Measurements from ENCODE around the gene KLHL3. TPM values are rescaled to one million over a fixed set of nuclear protein-coding genes. Genes with fewer than 3 reads are reported as not detected.

KLHL3 gene
- total RNA-seq, 1 donor from 2014 or later, result 6.8 TPM

- Histone ChIP-seq H3K9me3 (no peaks in the 10 kb centered on the region), H3K4me1 (no peaks in the 10 kb centered on the region), H3K4me3 (no peak overlapping the region), H3K27me3 (peaks cover 14% of the 10 kb centered on the region), H3K36me3 (no peaks in the 10 kb centered on the region), H3K27ac (no peak overlapping the region)
- TF ChIP-seq CTCF (IDR thresholded peaks at IDR 0.05), result no peak
- no peak for DNase-seq
- no peak for ATAC-seq
- intact Hi-C loops (cut with DNase I), result no loop called here
These were observed 129.5 kb downstream of the KLHL3 start for GRCh38 chr5:137606401-137606800.

- Histone ChIP-seq H3K4me3 (no peak overlapping the region), H3K27me3 (peaks cover 14% of the 10 kb centered on the region), H3K4me1 (no peaks in the 10 kb centered on the region), H3K36me3 (no peaks in the 10 kb centered on the region), H3K27ac (no peak overlapping the region), H3K9me3 (no peaks in the 10 kb centered on the region)
- no peak for TF ChIP-seq CTCF (IDR thresholded peaks at IDR 0.05)
- ATAC-seq (no peak), DNase-seq (no peak)
- intact Hi-C loops (cut with DNase I), result no loop called here
These were observed 130.5 kb downstream of the KLHL3 start for GRCh38 chr5:137605411-137605810.

- no peaks in the 10 kb centered on the region for H3K9me3 ChIP-seq
- no peak for TF ChIP-seq CTCF (IDR thresholded peaks at IDR 0.05)
- no peak overlapping the region for H3K27ac ChIP-seq
- H3K27me3 ChIP-seq, result peaks cover 14% of the 10 kb centered on the region
- H3K4me3 ChIP-seq, result no peak overlapping the region
- H3K4me1 ChIP-seq, result no peaks in the 10 kb centered on the region
- peak; percentile 31 for ATAC-seq
- intact Hi-C loops (cut with DNase I), result no loop called here
- no peaks in the 10 kb centered on the region for H3K36me3 ChIP-seq
- no peak for DNase-seq
These were observed 131.4 kb downstream of the KLHL3 start for GRCh38 chr5:137604348-137605095.

GRCh38 chr5:137603891-137604290 is 132.0 kb downstream of the KLHL3 start:
- no peak for ATAC-seq
- no peak for TF ChIP-seq CTCF (IDR thresholded peaks at IDR 0.05)
- H3K36me3 ChIP-seq, result no peaks in the 10 kb centered on the region
- intact Hi-C loops (cut with DNase I), result no loop called here
- no peak for DNase-seq
- no peak overlapping the region for H3K4me3 ChIP-seq
- no peak overlapping the region for H3K27ac ChIP-seq
- no peaks in the 10 kb centered on the region for H3K9me3 ChIP-seq
- H3K27me3 ChIP-seq, result peaks cover 14% of the 10 kb centered on the region
- H3K4me1 ChIP-seq, result no peaks in the 10 kb centered on the region

- no peak for ATAC-seq
- H3K27me3 ChIP-seq, result peaks cover 15% of the 10 kb centered on the region
- no peaks in the 10 kb centered on the region for H3K9me3 ChIP-seq
- H3K27ac ChIP-seq, result no peak overlapping the region
- no peak for TF ChIP-seq CTCF (IDR thresholded peaks at IDR 0.05)
- no peak overlapping the region for H3K4me3 ChIP-seq
- H3K36me3 ChIP-seq, result no peaks in the 10 kb centered on the region
- no peaks in the 10 kb centered on the region for H3K4me1 ChIP-seq
- no peak for DNase-seq
- intact Hi-C loops (cut with DNase I), result no loop called here
These were observed 132.5 kb downstream of the KLHL3 start for GRCh38 chr5:137603356-137603755.

Measured in upper lobe of right lung (tissue), 1 donor.